Nucleus accumbens (tissue), 56 donors: ENCODE data around the gene THEM5.
"Not testable (repeated sequence)": the region's sequence is repeated elsewhere in the genome, so short reads cannot be mapped to it uniquely, and the experiment has no call there.

Source experiments
- DNase-seq, 56 donors: peaks; one replicate each; lab custom pipeline; 2025; lab: John Stamatoyannopoulos, UW

Gene THEM5

GRCh38 chr1:151853411-151853943 is at the start of gene THEM5:
Gene THEM5 (minus strand): TSS chr1:151853712. CDS start chr1:151853565, 147 bp downstream.
- DNase-seq: no peak

- DNase-seq: no peak
Observed at GRCh38 chr1:151902858-151903257, 49.3 kb upstream of the THEM5 start.

- DNase-seq: not testable (repeated sequence)
Observed at GRCh38 chr1:151900804-151901203, 47.3 kb upstream of the THEM5 start.

GRCh38 chr1:151898519-151898991 is 45.0 kb upstream of the THEM5 start:
- DNase-seq: peak in 2 of 56 donors; percentile 4 to 6

- DNase-seq: no peak
Observed at GRCh38 chr1:151897991-151898431, 44.5 kb upstream of the THEM5 start.

GRCh38 chr1:151893176-151893924 is 39.8 kb upstream of the THEM5 start:
- no peak for DNase-seq

- no peak for DNase-seq
Observed at GRCh38 chr1:151892190-151892589, 38.7 kb upstream of the THEM5 start.

GRCh38 chr1:151891512-151891911 is 38.0 kb upstream of the THEM5 start:
- no peak for DNase-seq

- no peak for DNase-seq
Observed at GRCh38 chr1:151888972-151889570, 35.6 kb upstream of the THEM5 start.

- DNase-seq: no peak
Observed at GRCh38 chr1:151887028-151887427, 33.5 kb upstream of the THEM5 start.

- no peak for DNase-seq
Observed at GRCh38 chr1:151885479-151885878, 32.0 kb upstream of the THEM5 start.

- DNase-seq: not testable (repeated sequence)
Observed at GRCh38 chr1:151884879-151885278, 31.4 kb upstream of the THEM5 start.

GRCh38 chr1:151884445-151884844 is 30.9 kb upstream of the THEM5 start:
- not testable (repeated sequence) for DNase-seq

- DNase-seq: not testable (repeated sequence)
Observed at GRCh38 chr1:151883898-151884297, 30.4 kb upstream of the THEM5 start.

GRCh38 chr1:151882918-151883317 is 29.4 kb upstream of the THEM5 start:
- not testable (repeated sequence) for DNase-seq

GRCh38 chr1:151882466-151882865 is 29.0 kb upstream of the THEM5 start:
- no peak for DNase-seq

- DNase-seq: peak in 1 of 56 donors; percentile 1
Observed at GRCh38 chr1:151881479-151881878, 28.0 kb upstream of the THEM5 start.

GRCh38 chr1:151875419-151876097 is 22.0 kb upstream of the THEM5 start:
- DNase-seq: no peak

- DNase-seq: not testable (repeated sequence)
Observed at GRCh38 chr1:151872776-151873175, 19.3 kb upstream of the THEM5 start.

- DNase-seq: no peak
Observed at GRCh38 chr1:151871284-151872030, 17.9 kb upstream of the THEM5 start.
